ENCODE data around the gene BIRC3. TPM values are rescaled to one million over a fixed set of nuclear protein-coding genes. Genes with fewer than 3 reads are reported as not detected.

The BIRC3 gene
- polyA plus RNA-seq, 1 donor from 2014 or later, result not detected

DNA sequence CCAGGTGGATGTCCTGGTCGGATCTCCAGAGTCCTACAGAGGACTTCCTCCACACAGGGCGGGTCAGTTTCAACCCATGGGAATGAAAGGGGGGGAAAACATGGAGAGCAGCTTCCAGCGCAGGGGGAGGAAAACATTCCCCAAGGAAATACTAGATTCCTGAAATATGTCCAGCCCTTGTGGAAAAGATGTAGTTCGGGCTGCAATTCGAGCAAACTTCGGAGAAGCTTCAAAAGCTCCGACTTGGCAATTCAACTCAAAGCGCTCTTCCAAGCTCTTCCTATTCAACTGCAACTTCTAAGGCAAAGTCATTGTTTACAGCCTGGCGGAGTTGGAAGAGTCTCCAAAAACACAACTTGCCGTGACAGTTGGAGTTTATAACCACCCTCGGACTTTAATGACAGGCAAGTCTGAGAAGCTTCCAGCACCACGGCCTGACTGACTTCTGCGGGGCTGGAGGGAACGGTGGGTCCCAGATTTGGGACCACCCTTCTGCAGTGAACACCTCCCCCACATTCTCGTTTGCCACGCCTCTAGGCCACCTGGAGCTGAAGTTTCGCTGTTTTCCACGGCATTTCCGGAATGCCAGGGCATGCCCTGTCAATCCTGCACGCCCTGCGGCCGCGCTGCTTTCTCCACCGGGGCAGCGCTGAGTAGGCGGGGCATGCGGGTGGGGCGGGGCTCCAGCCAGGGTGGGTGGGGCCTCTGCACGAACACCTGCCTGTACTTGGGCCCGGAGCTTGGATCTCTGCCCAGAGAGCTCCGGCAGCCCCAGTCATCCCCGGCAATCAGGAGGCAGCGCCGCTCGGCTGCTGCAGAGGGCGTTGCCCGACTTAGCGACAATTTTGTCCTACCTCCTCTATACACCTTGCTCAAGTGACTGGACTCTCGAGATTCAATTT, 49.0 kb upstream of the BIRC3 start:
- no peak overlapping the region for H3K9ac ChIP-seq (ENCODE audit: low read length)
- H3K27me3 ChIP-seq (ENCODE audit: insufficient read depth, low read depth, low read length), result peaks cover 2% of the 10 kb centered on the region
- H3K9me3 ChIP-seq (ENCODE audit: low read length), result no peaks in the 10 kb centered on the region
- no peaks in the 10 kb centered on the region for H3K9me2 ChIP-seq (ENCODE audit: insufficient read depth, low read length)
- H3K4me2 ChIP-seq (ENCODE audit: low read length), result no peak overlapping the region
- H3K36me3 ChIP-seq (ENCODE audit: insufficient read depth, low read length), result no peaks in the 10 kb centered on the region
- no peak for TF ChIP-seq EZH2 (IDR thresholded peaks at IDR 0.05; ENCODE audit: borderline replicate concordance, insufficient read depth, low read length, poor library complexity, severe bottlenecking)
- no peak for TF ChIP-seq RAD21 (conservative IDR thresholded peaks at IDR 0.05)
- TF ChIP-seq MXI1 (conservative IDR thresholded peaks at IDR 0.05; ENCODE audit: poor library complexity, severe bottlenecking), result no peak
- TF ChIP-seq POLR2AphosphoS5 (IDR thresholded peaks at IDR 0.05), result no peak
- no peak for TF ChIP-seq TAF1 (IDR thresholded peaks at IDR 0.05; ENCODE audit: low read depth)
- no peak for TF ChIP-seq SMC3 (conservative IDR thresholded peaks at IDR 0.05; ENCODE audit: poor library complexity)
- no peak for TF ChIP-seq EP300 (conservative IDR thresholded peaks at IDR 0.05; ENCODE audit: poor library complexity, severe bottlenecking)
- TF ChIP-seq, protein P1, sequence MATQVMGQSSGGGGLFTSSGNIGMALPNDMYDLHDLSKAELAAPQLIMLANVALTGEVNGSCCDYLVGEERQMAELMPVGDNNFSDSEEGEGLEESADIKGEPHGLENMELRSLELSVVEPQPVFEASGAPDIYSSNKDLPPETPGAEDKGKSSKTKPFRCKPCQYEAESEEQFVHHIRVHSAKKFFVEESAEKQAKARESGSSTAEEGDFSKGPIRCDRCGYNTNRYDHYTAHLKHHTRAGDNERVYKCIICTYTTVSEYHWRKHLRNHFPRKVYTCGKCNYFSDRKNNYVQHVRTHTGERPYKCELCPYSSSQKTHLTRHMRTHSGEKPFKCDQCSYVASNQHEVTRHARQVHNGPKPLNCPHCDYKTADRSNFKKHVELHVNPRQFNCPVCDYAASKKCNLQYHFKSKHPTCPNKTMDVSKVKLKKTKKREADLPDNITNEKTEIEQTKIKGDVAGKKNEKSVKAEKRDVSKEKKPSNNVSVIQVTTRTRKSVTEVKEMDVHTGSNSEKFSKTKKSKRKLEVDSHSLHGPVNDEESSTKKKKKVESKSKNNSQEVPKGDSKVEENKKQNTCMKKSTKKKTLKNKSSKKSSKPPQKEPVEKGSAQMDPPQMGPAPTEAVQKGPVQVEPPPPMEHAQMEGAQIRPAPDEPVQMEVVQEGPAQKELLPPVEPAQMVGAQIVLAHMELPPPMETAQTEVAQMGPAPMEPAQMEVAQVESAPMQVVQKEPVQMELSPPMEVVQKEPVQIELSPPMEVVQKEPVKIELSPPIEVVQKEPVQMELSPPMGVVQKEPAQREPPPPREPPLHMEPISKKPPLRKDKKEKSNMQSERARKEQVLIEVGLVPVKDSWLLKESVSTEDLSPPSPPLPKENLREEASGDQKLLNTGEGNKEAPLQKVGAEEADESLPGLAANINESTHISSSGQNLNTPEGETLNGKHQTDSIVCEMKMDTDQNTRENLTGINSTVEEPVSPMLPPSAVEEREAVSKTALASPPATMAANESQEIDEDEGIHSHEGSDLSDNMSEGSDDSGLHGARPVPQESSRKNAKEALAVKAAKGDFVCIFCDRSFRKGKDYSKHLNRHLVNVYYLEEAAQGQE (IDR thresholded peaks at IDR 0.05; ENCODE audit: borderline replicate concordance), result no peak
- TF ChIP-seq, protein P2, sequence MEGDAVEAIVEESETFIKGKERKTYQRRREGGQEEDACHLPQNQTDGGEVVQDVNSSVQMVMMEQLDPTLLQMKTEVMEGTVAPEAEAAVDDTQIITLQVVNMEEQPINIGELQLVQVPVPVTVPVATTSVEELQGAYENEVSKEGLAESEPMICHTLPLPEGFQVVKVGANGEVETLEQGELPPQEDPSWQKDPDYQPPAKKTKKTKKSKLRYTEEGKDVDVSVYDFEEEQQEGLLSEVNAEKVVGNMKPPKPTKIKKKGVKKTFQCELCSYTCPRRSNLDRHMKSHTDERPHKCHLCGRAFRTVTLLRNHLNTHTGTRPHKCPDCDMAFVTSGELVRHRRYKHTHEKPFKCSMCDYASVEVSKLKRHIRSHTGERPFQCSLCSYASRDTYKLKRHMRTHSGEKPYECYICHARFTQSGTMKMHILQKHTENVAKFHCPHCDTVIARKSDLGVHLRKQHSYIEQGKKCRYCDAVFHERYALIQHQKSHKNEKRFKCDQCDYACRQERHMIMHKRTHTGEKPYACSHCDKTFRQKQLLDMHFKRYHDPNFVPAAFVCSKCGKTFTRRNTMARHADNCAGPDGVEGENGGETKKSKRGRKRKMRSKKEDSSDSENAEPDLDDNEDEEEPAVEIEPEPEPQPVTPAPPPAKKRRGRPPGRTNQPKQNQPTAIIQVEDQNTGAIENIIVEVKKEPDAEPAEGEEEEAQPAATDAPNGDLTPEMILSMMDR (IDR thresholded peaks at IDR 0.05; ENCODE audit: poor library complexity, severe bottlenecking), result no peak
- no peaks in the 10 kb centered on the region for H3F3A ChIP-seq (ENCODE audit: insufficient read depth, low read length, poor library complexity, severe bottlenecking)
- no peaks in the 10 kb centered on the region for H4K20me1 ChIP-seq (ENCODE audit: insufficient read depth)
- H2AFZ ChIP-seq (ENCODE audit: low read depth, low read length), result no peak overlapping the region
- H3K4me3 ChIP-seq (ENCODE audit: low read length), result no peak overlapping the region
- H3K27ac ChIP-seq (ENCODE audit: low read length), result no peak overlapping the region
- no peaks in the 10 kb centered on the region for H3K79me2 ChIP-seq (replicated peaks; ENCODE audit: insufficient read depth, low read length)

DNA sequence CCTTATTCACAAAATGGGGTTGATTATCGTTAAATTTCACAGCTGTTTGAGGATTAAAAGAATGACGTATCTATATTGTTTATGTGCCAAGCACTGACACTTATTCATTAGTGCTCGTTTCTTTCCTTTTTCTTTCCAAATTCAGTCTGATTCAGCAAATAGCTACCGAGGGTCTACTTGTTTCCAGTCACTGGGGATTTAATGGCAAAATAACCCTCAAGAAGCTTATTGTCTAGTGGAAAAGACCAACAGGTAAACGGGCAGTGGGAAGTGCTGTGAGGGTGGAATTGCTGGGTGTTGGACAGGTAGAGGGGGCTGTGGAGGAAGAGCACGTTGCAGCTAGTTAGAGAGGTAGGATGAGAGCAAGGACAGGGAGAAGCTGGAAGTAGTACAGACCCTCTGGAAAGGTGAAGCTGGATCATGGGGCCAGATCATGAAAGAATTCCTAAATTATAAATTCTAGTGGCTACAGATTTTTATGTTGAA, 48.3 kb upstream of the BIRC3 start:
- Histone ChIP-seq H2AFZ (ENCODE audit: low read depth, low read length) (no peak overlapping the region), H3K27ac (ENCODE audit: low read length) (no peak overlapping the region), H3K9me2 (ENCODE audit: insufficient read depth, low read length) (no peaks in the 10 kb centered on the region), H4K20me1 (ENCODE audit: insufficient read depth) (no peaks in the 10 kb centered on the region), H3K27me3 (ENCODE audit: insufficient read depth, low read depth, low read length) (peaks cover 2% of the 10 kb centered on the region), H3K79me2 (replicated peaks; ENCODE audit: insufficient read depth, low read length) (no peaks in the 10 kb centered on the region), H3K9me3 (ENCODE audit: low read length) (no peaks in the 10 kb centered on the region), H3F3A (ENCODE audit: insufficient read depth, low read length, poor library complexity, severe bottlenecking) (no peaks in the 10 kb centered on the region), H3K36me3 (ENCODE audit: insufficient read depth, low read length) (no peaks in the 10 kb centered on the region), H3K9ac (ENCODE audit: low read length) (no peak overlapping the region), H3K4me3 (ENCODE audit: low read length) (no peak overlapping the region), H3K4me2 (ENCODE audit: low read length) (no peak overlapping the region)
- TF ChIP-seq, protein P2 (IDR thresholded peaks at IDR 0.05; ENCODE audit: poor library complexity, severe bottlenecking), result no peak
- TF ChIP-seq, protein P1 (IDR thresholded peaks at IDR 0.05; ENCODE audit: borderline replicate concordance), result no peak
- no peak for TF ChIP-seq EP300 (conservative IDR thresholded peaks at IDR 0.05; ENCODE audit: poor library complexity, severe bottlenecking)
- no peak for TF ChIP-seq RAD21 (conservative IDR thresholded peaks at IDR 0.05)
- TF ChIP-seq MXI1 (conservative IDR thresholded peaks at IDR 0.05; ENCODE audit: poor library complexity, severe bottlenecking), result no peak
- TF ChIP-seq TAF1 (IDR thresholded peaks at IDR 0.05; ENCODE audit: low read depth), result no peak
- no peak for TF ChIP-seq EZH2 (IDR thresholded peaks at IDR 0.05; ENCODE audit: borderline replicate concordance, insufficient read depth, low read length, poor library complexity, severe bottlenecking)
- TF ChIP-seq POLR2AphosphoS5 (IDR thresholded peaks at IDR 0.05), result no peak

All from neural cell (in vitro differentiated cells).